Keratinocyte (primary cell): ENCODE results near the gene CNNM1. TPM values are rescaled to one million over a fixed set of nuclear protein-coding genes. Genes with fewer than 3 reads are reported as not detected.

Experiments used
- DNase-seq: peaks from one replicate; pipeline ENCODE4 v3.0.0-alpha.2; 2011; ENCODE audit warnings: low read depth, missing footprints, low spot score
- FAIRE-seq: peaks from 2 replicates; lab custom pipeline; 2011; peaks lifted over from hg19 to GRCh38; lab: Jason Lieb, UNC
- H2AFZ ChIP-seq: 2 replicates; pipeline ENCODE4 v1.6.0; 2012; ENCODE audit warnings: low read length, control low read depth, inconsistent platforms; ENCODE audit not compliant: control insufficient read depth
- H3K27ac ChIP-seq: 2 replicates; pipeline ENCODE4 v1.5.1; 2011; ENCODE audit warnings: low read length; ENCODE audit not compliant: control insufficient read depth, insufficient read depth
- H3K27me3 ChIP-seq: 3 replicates; pipeline ENCODE4 v1.6.0; 2011; ENCODE audit warnings: low read length; ENCODE audit not compliant: control insufficient read depth, insufficient read depth; ENCODE audit errors: extremely low read depth
- H3K36me3 ChIP-seq, 2 experiments: 2 replicates in 1 of 2; 3 replicates in 1 of 2; pipeline ENCODE4 v1.5.1; 2011; ENCODE audit warnings: low read length in 2 of 2, mild to moderate bottlenecking in 1 of 2; ENCODE audit not compliant: control insufficient read depth in 2 of 2, insufficient read depth in 2 of 2; ENCODE audit errors: extremely low read depth in 1 of 2
- H3K4me1 ChIP-seq: 3 replicates; pipeline ENCODE4 v1.5.1; 2011; ENCODE audit warnings: low read length; ENCODE audit not compliant: control insufficient read depth, insufficient read depth; ENCODE audit errors: extremely low read depth
- H3K4me2 ChIP-seq: 3 replicates; pipeline ENCODE4 v1.6.0; 2011; ENCODE audit warnings: low read depth, low read length; ENCODE audit not compliant: control insufficient read depth, insufficient read depth; ENCODE audit errors: extremely low read depth
- H3K4me3 ChIP-seq, 3 experiments: fragments of 200-600 bp in 1 of 3; sonication (generic) in 1 of 3; 2 replicates in 2 of 3; 3 replicates in 1 of 3; pipeline ENCODE4 v1.5.1; 2011 to 2016; ENCODE audit warnings: low read length in 3 of 3, mild to moderate bottlenecking in 3 of 3, control low read depth in 2 of 3, inconsistent platforms in 1 of 3, low read depth in 1 of 3, mixed read lengths in 1 of 3, mixed run types in 1 of 3, moderate library complexity in 1 of 3; ENCODE audit not compliant: control insufficient read depth in 2 of 3, insufficient read depth in 2 of 3; ENCODE audit errors: extremely low read depth in 1 of 3
- H3K79me2 ChIP-seq: 2 replicates; pipeline ENCODE4 v1.6.0; 2012; ENCODE audit warnings: low read length; ENCODE audit not compliant: control insufficient read depth, insufficient read depth
- H3K9ac ChIP-seq: 3 replicates; pipeline ENCODE4 v1.6.0; 2011; ENCODE audit warnings: low read length; ENCODE audit not compliant: control insufficient read depth, insufficient read depth; ENCODE audit errors: extremely low read depth
- H3K9me1 ChIP-seq: 3 replicates; pipeline ENCODE4 v1.6.0; 2011; ENCODE audit warnings: low read length; ENCODE audit not compliant: control insufficient read depth, insufficient read depth; ENCODE audit errors: extremely low read depth
- H3K9me3 ChIP-seq: 2 replicates; pipeline ENCODE4 v1.5.1; 2012; ENCODE audit warnings: low read depth, low read length; ENCODE audit not compliant: control insufficient read depth
- H4K20me1 ChIP-seq: 3 replicates; pipeline ENCODE4 v1.6.0; 2011; ENCODE audit warnings: low read length; ENCODE audit not compliant: control insufficient read depth, insufficient read depth; ENCODE audit errors: extremely low read depth
- CTCF ChIP-seq, 3 experiments: IDR thresholded peaks in 1 of 3; conservative IDR thresholded peaks in 1 of 3; optimal IDR thresholded peaks in 1 of 3; 2 replicates in 2 of 3; 3 replicates in 1 of 3; pipeline versions ENCODE3 to v1.5.1; 2011; ENCODE audit warnings: low read length in 3 of 3, mild to moderate bottlenecking in 3 of 3, moderate library complexity in 2 of 3, control low read depth in 1 of 3, inconsistent platforms in 1 of 3; ENCODE audit not compliant: insufficient read depth in 2 of 3; ENCODE audit errors: extremely low read depth in 1 of 3
- EZH2 ChIP-seq: IDR thresholded peaks from one replicate; pipeline ENCODE4 v1.6.1; 2012; ENCODE audit warnings: inconsistent platforms, mild to moderate bottlenecking, low read length, moderate library complexity
- dilution Hi-C: fragments of 300-500 bp; cut with MboI; formaldehyde crosslinking; loops from one replicate; pipeline ENCODE4 v1.7.0; 2020; ENCODE audit warnings: low sequenced_read_pairs; ENCODE audit not compliant: extremely low pct_ligation_motif_present
- polyA plus RNA-seq, 5 experiments: library from polyadenylated mRNA; depleted of rRNA in 3 of 5; stranded (reverse) in 3 of 5; stranded (forward) in 1 of 5; unstranded in 1 of 5; fragments of >200 nt; gene quantifications; 1 replicate in 1 of 5; 2 replicates in 3 of 5; 3 replicates in 1 of 5; pipeline versions ENCODE4 v1.2.1 to v1.2.3, GENCODE V29; 2011 to 2012; ENCODE audit warnings: missing spikeins in 2 of 5, low read depth in 1 of 5, low replicate concordance in 1 of 5

The CNNM1 gene
- polyA plus RNA-seq, 1 donor (not counting 4 experiments of a cell fraction or from before 2014, with no cell fraction given): 0.83 TPM

- Histone ChIP-seq H3K79me2 (no peaks in the 10 kb centered on the region), H3K27me3 (peaks cover 14% of the 10 kb centered on the region), H3K9ac (no peak overlapping the region), H4K20me1 (no peaks in the 10 kb centered on the region), H3K27ac (no peak overlapping the region), H3K9me1 (no peaks in the 10 kb centered on the region), H3K4me2 (peak overlapping the region; percentile 83), H3K4me1 (peaks cover 8% of the 10 kb centered on the region), H3K4me3 (peak overlapping the region; percentile 50 to 66 (median 56)), H3K36me3 (no peaks in the 10 kb centered on the region), H3K9me3 (no peaks in the 10 kb centered on the region), H2AFZ (peak overlapping the region; percentile 80)
- TF ChIP-seq CTCF (optimal IDR thresholded peaks at IDR 0.05 in 1 of 3, IDR thresholded peaks at IDR 0.05 in 1 of 3, conservative IDR thresholded peaks at IDR 0.05 in 1 of 3; ENCODE audit: extremely low read depth in 1 of 3, insufficient read depth in 2 of 3, low read length in 3 of 3): peak in 1 of 3 experiments; percentile 38
- peak; percentile 47 for TF ChIP-seq EZH2
- DNase-seq (no peak), FAIRE-seq (no peak)
- dilution Hi-C loops: no loop called here
Measured at GRCh38 chr10:99329554-99330346, 594 bp downstream of the CNNM1 start.

- Histone ChIP-seq H4K20me1 (no peaks in the 10 kb centered on the region), H3K27me3 (peaks cover 14% of the 10 kb centered on the region), H3K4me3 (peak overlapping the region; percentile 50 to 66 (median 56)), H3K9me1 (no peaks in the 10 kb centered on the region), H3K27ac (no peak overlapping the region), H3K9ac (no peak overlapping the region), H3K4me1 (peaks cover 8% of the 10 kb centered on the region), H3K79me2 (no peaks in the 10 kb centered on the region), H3K9me3 (no peaks in the 10 kb centered on the region), H3K4me2 (peak overlapping the region; percentile 83), H3K36me3 (no peaks in the 10 kb centered on the region), H2AFZ (peak overlapping the region; percentile 80)
- peak; percentile 16 for TF ChIP-seq EZH2
- TF ChIP-seq CTCF (optimal IDR thresholded peaks at IDR 0.05 in 1 of 3, IDR thresholded peaks at IDR 0.05 in 1 of 3, conservative IDR thresholded peaks at IDR 0.05 in 1 of 3; ENCODE audit: extremely low read depth in 1 of 3, insufficient read depth in 2 of 3, low read length in 3 of 3): no peak
- DNase-seq: no peak
- FAIRE-seq: no peak
- dilution Hi-C loops: no loop called here
Measured at GRCh38 chr10:99330347-99330924, 1.3 kb downstream of the CNNM1 start.
